K562 (cell line): ENCODE results near the gene SEC31A. TPM values are rescaled to one million over a fixed set of nuclear protein-coding genes. Genes with fewer than 3 reads are reported as not detected.

Source experiments
- AFF4 ChIP-seq: sonication (generic); formaldehyde crosslinking; IDR thresholded peaks from 2 replicates; pipeline ENCODE4 v1.8.0; 2023; ENCODE audit warnings: mild to moderate bottlenecking, missing genetic modification reagents
- CEBPB ChIP-seq: fragments of 450-650 bp; IDR thresholded peaks from 2 replicates; pipeline ENCODE4 v1.6.1; 2016; ENCODE audit warnings: missing genetic modification characterization, missing compliant biosample characterization
- CEBPG ChIP-seq, 3 experiments: fragments of 200-800 bp in 1 of 3; sonication (Bioruptor generic) in 1 of 3; sonication (generic) in 1 of 3; formaldehyde crosslinking in 1 of 3; IDR thresholded peaks in 2 of 3; conservative IDR thresholded peaks in 1 of 3; 2 replicates each; pipeline versions ENCODE4 v1.6.1 to v1.8.0; 2016 to 2022; ENCODE audit warnings: missing compliant biosample characterization in 2 of 3, missing genetic modification characterization in 2 of 3, mild to moderate bottlenecking in 1 of 3, missing genetic modification reagents in 1 of 3
- DPF2 ChIP-seq: fragments of 450-650 bp; IDR thresholded peaks from 2 replicates; pipeline ENCODE4 v1.6.1; 2016
- FOXA3 ChIP-seq, 2 experiments: fragments of 450-650 bp in 1 of 2; sonication (generic) in 1 of 2; formaldehyde crosslinking; IDR thresholded peaks in 1 of 2; conservative IDR thresholded peaks in 1 of 2; 2 replicates each; pipeline versions ENCODE4 v1.4.0 to v1.8.0; 2020 to 2022; ENCODE audit warnings: mild to moderate bottlenecking in 2 of 2, missing genetic modification reagents in 1 of 2
- FOXK2 ChIP-seq, 2 experiments: fragments of 450-650 bp; IDR thresholded peaks in 1 of 2; conservative IDR thresholded peaks in 1 of 2; 2 replicates each; pipeline ENCODE4 v1.6.1; 2016; ENCODE audit warnings: low read depth in 2 of 2, mild to moderate bottlenecking in 1 of 2
- PBX2 ChIP-seq, 2 experiments: IDR thresholded peaks in 1 of 2; conservative IDR thresholded peaks in 1 of 2; 2 replicates each; pipeline ENCODE4 v1.6.1; 2016; ENCODE audit warnings: low read depth in 2 of 2, mild to moderate bottlenecking in 1 of 2, missing compliant biosample characterization in 1 of 2, missing genetic modification characterization in 1 of 2, moderate library complexity in 1 of 2
- PKNOX1 ChIP-seq: fragments of 450-650 bp; IDR thresholded peaks from 2 replicates; pipeline ENCODE4 v1.6.1; 2016
- SLC30A9 ChIP-seq: fragments of 250-450 bp; sonication (Bioruptor Pico); IDR thresholded peaks from 2 replicates; pipeline ENCODE4 v1.8.0; 2022; ENCODE audit warnings: mild to moderate bottlenecking, moderate library complexity
- SMARCA5 ChIP-seq: fragments of 450-650 bp; IDR thresholded peaks from 2 replicates; pipeline ENCODE4 v1.6.1; 2016
- TCF3 ChIP-seq: sonication (generic); formaldehyde crosslinking; IDR thresholded peaks from 2 replicates; pipeline ENCODE4 v1.4.0; 2020; ENCODE audit warnings: mild to moderate bottlenecking, missing genetic modification reagents
- UBTF ChIP-seq, 2 experiments: IDR thresholded peaks; 2 replicates each; pipeline ENCODE4 v1.6.1; 2012; ENCODE audit warnings: improper control_type of control experiment in 2 of 2, low read depth in 2 of 2, low read length in 2 of 2, borderline replicate concordance in 1 of 2
- USF1 ChIP-seq: sonication (generic); formaldehyde crosslinking; IDR thresholded peaks from 2 replicates; pipeline ENCODE4 v1.9.0; 2022; ENCODE audit warnings: mild to moderate bottlenecking, missing genetic modification reagents
- ZNF445 ChIP-seq: fragments of 250-450 bp; sonication (Bioruptor Pico); IDR thresholded peaks from 2 replicates; pipeline ENCODE4 v1.4.0; 2020; ENCODE audit warnings: low read depth, mild to moderate bottlenecking, moderate library complexity
- polyA plus RNA-seq, 8 experiments: library from polyadenylated mRNA; depleted of rRNA in 4 of 8; stranded (reverse) in 5 of 8; unstranded in 3 of 8; fragments of >200 nt; fragmentation: Nextera tagmentation in 2 of 8; fragmentation: Illumina TruSeq in 1 of 8; extraction: Ambion mirVana in 2 of 8; extraction: Trizol in 1 of 8; gene quantifications; 2 replicates each; pipeline versions ENCODE4 v1.2.1 to v1.2.3, GENCODE V29; 2011 to 2014; ENCODE audit warnings: inconsistent platforms in 1 of 8, missing spikeins in 1 of 8
- total RNA-seq, 7 experiments: library from RNA; depleted of rRNA in 6 of 7; stranded (reverse); fragments of >200 nt in 6 of 7; fragmentation: Illumina TruSeq in 2 of 7; extraction: Trizol in 2 of 7; gene quantifications; 2 replicates each; pipeline versions ENCODE4 v1.2.1 to v1.2.3, GENCODE V29; 2011 to 2021; ENCODE audit warnings: low replicate concordance in 1 of 7

Gene SEC31A
- total and polyA plus RNA-seq, 9 of the 15 experiments (the other 6 are each of a cell fraction or from before 2014, with no cell fraction given) = 78.9 to 241 (median 173) TPM

- TF ChIP-seq UBTF (IDR thresholded peaks at IDR 0.05; ENCODE audit: borderline replicate concordance in 1 of 2, low read depth in 2 of 2, low read length in 2 of 2) = no peak
- TF ChIP-seq DPF2 = peak; percentile 62
- TF ChIP-seq CEBPG (CRISPR knock-in tag; IDR thresholded peaks at IDR 0.05) = no peak
- TF ChIP-seq CEBPG (tag; conservative IDR thresholded peaks at IDR 0.05 in 1 of 2, IDR thresholded peaks at IDR 0.05 in 1 of 2) = peak in 1 of 2 experiments; percentile 39; a peak in 1 of 4 replicates
- peak in 1 of 2 experiments; percentile 44; a peak in 1 of 4 replicates for TF ChIP-seq FOXK2 (conservative IDR thresholded peaks at IDR 0.05 in 1 of 2, IDR thresholded peaks at IDR 0.05 in 1 of 2; ENCODE audit: low read depth in 2 of 2)
- 0 out of 2 replicates have a peak, but pooled peaks have one; percentile 32 for TF ChIP-seq CEBPB
- no peak for TF ChIP-seq PBX2 (CRISPR knock-in tag; IDR thresholded peaks at IDR 0.05; ENCODE audit: low read depth)
- TF ChIP-seq PBX2 (tag; conservative IDR thresholded peaks at IDR 0.05; ENCODE audit: low read depth) = peak; percentile 50; the same call in 1 of the 2 replicates
- TF ChIP-seq FOXA3 (CRISPR knock-in tag; conservative IDR thresholded peaks at IDR 0.05 in 1 of 2, IDR thresholded peaks at IDR 0.05 in 1 of 2) = peak in 1 of 2 experiments; percentile 77; a peak in 2 of 4 replicates
- no peak for TF ChIP-seq AFF4 (CRISPR knock-in tag)
- peak; percentile 64 for TF ChIP-seq PKNOX1
- TF ChIP-seq USF1 = no peak
- no peak for TF ChIP-seq SLC30A9 (CRISPR knock-in tag)
- TF ChIP-seq TCF3 = 0 out of 2 replicates have a peak, but pooled peaks have one; percentile 17
- TF ChIP-seq ZNF445 (CRISPR knock-in tag) = no peak
- TF ChIP-seq SMARCA5 = no peak
These were observed 5.5 kb downstream of the SEC31A start (continued) for GRCh38 chr4:82885410-82885809.
